Prostate gland (tissue), 2 donors: ENCODE results near the gene MORC3.

Experiments
- CTCF ChIP-seq, 4 experiments: fragments of 200-600 bp in 2 of 4; fragments of 450-650 bp in 2 of 4; sonication (generic) in 2 of 4; IDR thresholded peaks; 1 replicate in 3 of 4; 2 replicates in 1 of 4; pipeline ENCODE4 v1.5.1; 2016 to 2019; ENCODE audit warnings: antibody characterized with exemption in 4 of 4, mild to moderate bottlenecking in 2 of 4, moderate library complexity in 2 of 4
- POLR2A ChIP-seq: fragments of 450-650 bp; IDR thresholded peaks from one replicate; pipeline ENCODE4 v1.6.1; 2016; ENCODE audit warnings: antibody characterized with exemption, mild to moderate bottlenecking
- POLR2AphosphoS5 ChIP-seq: sonication (generic); formaldehyde crosslinking; IDR thresholded peaks from one replicate; pipeline ENCODE4 v1.6.1; 2017; ENCODE audit warnings: antibody characterized with exemption

GRCh38 chr21:36408568-36408967 is 88.6 kb downstream of the MORC3 start:
- TF ChIP-seq CTCF (IDR thresholded peaks at IDR 0.05): no peak
- no peak for TF ChIP-seq POLR2A
- no peak for TF ChIP-seq POLR2AphosphoS5
